ENCODE data around the gene IGF1R. TPM values are rescaled to one million over a fixed set of nuclear protein-coding genes. Genes with fewer than 3 reads are reported as not detected.
A peak's percentile ranks its signal among the peaks of the same experiment; 100 is the strongest.

The IGF1R gene
- total RNA-seq, 1 donor from 2014 or later, result 23.5 TPM

DNA sequence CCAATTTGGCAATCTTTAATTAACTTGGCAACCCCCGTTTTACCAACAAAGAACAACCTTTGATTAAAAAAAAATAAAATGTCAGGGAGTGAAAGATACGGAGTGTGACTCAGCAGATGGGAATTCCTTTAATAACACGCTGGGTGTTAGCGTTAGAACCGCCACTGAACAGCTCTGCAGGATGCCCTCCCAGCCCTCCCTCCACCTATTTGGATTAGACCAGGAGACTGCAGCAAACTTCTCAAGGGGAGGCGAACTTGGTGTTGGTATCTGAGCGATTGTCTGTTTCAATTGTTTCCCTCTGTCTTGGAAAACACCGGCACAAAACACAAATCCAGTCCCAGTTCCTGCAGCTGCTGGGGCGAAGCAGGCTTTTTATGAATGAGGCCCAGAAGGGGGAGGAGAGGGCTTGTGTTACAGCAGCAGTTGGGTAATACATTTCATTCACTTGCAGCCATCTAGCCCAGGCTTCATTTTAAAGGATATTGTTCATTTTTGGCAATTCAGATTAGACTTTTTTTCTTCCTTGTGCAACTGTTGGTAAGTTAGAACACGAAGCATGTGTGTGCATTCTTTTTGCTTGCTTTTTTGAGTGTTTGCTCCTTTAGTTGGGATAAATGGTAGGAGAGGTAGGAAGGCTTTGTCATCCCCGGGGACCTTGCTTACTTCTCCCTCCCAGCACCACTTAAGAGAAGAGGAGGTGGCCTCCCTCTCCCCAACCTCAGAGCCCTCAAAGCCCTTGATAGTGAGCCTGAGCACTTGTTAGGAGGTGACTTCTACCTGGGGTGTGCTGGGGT is 152.3 kb downstream of the IGF1R start:
- peaks cover 4% of the 10 kb centered on the region for H3K9me3 Mint-ChIP-seq
- peaks cover 85% of the 10 kb centered on the region for H3K4me1 Mint-ChIP-seq
- peak overlapping the region; percentile 100 for H3K27ac Mint-ChIP-seq
- H3K4me2 ChIP-seq, result peak overlapping the region; percentile 86
- peaks cover 11% of the 10 kb centered on the region for H3K27me3 Mint-ChIP-seq (ENCODE audit: insufficient read depth, low read depth)
- peaks cover 39% of the 10 kb centered on the region for H3K4me1 ChIP-seq
- TF ChIP-seq EZH2 (IDR thresholded peaks at IDR 0.05) (no peak), EZH2phosphoT487 (IDR thresholded peaks at IDR 0.05) (no peak)
- TF ChIP-seq, protein P1, sequence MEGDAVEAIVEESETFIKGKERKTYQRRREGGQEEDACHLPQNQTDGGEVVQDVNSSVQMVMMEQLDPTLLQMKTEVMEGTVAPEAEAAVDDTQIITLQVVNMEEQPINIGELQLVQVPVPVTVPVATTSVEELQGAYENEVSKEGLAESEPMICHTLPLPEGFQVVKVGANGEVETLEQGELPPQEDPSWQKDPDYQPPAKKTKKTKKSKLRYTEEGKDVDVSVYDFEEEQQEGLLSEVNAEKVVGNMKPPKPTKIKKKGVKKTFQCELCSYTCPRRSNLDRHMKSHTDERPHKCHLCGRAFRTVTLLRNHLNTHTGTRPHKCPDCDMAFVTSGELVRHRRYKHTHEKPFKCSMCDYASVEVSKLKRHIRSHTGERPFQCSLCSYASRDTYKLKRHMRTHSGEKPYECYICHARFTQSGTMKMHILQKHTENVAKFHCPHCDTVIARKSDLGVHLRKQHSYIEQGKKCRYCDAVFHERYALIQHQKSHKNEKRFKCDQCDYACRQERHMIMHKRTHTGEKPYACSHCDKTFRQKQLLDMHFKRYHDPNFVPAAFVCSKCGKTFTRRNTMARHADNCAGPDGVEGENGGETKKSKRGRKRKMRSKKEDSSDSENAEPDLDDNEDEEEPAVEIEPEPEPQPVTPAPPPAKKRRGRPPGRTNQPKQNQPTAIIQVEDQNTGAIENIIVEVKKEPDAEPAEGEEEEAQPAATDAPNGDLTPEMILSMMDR (IDR thresholded peaks at IDR 0.05), result no peak
- no peak overlapping the region for H2AFZ ChIP-seq (replicated peaks)
- H3K79me2 ChIP-seq (ENCODE audit: low read depth), result peaks cover 89% of the 10 kb centered on the region
- no peaks in the 10 kb centered on the region for H3K36me3 ChIP-seq
- H3F3A ChIP-seq (ENCODE audit: low read depth), result peaks cover 40% of the 10 kb centered on the region
- H3K4me3 ChIP-seq, result peak overlapping the region; percentile 44
- peaks cover 100% of the 10 kb centered on the region for H4K20me1 ChIP-seq (ENCODE audit: low read depth)
- no peaks in the 10 kb centered on the region for H3K9me3 ChIP-seq (ENCODE audit: low read depth)
- H3K9ac ChIP-seq, result no peak overlapping the region
- H3K36me3 Mint-ChIP-seq, result peaks cover 6% of the 10 kb centered on the region
- peak overlapping the region; percentile 81 for H3K4me3 Mint-ChIP-seq
- H3K27ac ChIP-seq, result peak overlapping the region; percentile 54
- DNase-seq (ENCODE audit: low spot score), result peak; percentile 76
- H3K27me3 ChIP-seq, result no peaks in the 10 kb centered on the region

DNA sequence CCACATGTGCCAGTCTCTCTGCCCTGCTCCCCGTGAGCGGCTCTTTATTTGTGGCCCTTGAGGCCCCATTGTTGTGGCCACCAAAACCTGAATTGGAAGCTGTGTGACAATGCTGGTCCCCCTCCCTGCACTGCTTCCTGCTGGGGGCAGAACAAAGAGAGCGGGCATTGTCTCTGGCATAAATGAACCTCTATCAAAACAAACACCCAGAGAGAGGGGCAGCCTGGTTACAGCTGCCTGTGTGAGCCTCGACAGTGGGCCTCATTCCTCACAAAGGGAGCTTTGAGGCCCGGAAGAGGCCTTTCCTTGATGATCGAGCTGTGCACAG is 152.9 kb downstream of the IGF1R start:
- Histone ChIP-seq H3K36me3 (no peaks in the 10 kb centered on the region), H3K4me3 (peak overlapping the region; percentile 44), H2AFZ (replicated peaks) (no peak overlapping the region), H3K27me3 (no peaks in the 10 kb centered on the region), H3K27ac (peak overlapping the region; percentile 54), H3K4me1 (peaks cover 39% of the 10 kb centered on the region), H4K20me1 (ENCODE audit: low read depth) (peaks cover 100% of the 10 kb centered on the region), H3K9ac (no peak overlapping the region), H3K79me2 (ENCODE audit: low read depth) (peaks cover 89% of the 10 kb centered on the region), H3K4me2 (peak overlapping the region; percentile 86), H3F3A (ENCODE audit: low read depth) (peaks cover 40% of the 10 kb centered on the region), H3K9me3 (ENCODE audit: low read depth) (no peaks in the 10 kb centered on the region)
- peak overlapping the region; percentile 81 for H3K4me3 Mint-ChIP-seq
- peak; percentile 88 for DNase-seq (ENCODE audit: low spot score)
- H3K9me3 Mint-ChIP-seq, result peaks cover 4% of the 10 kb centered on the region
- peaks cover 83% of the 10 kb centered on the region for H3K4me1 Mint-ChIP-seq
- H3K27me3 Mint-ChIP-seq (ENCODE audit: insufficient read depth, low read depth), result peaks cover 8% of the 10 kb centered on the region
- TF ChIP-seq, protein P1 (IDR thresholded peaks at IDR 0.05), result no peak
- TF ChIP-seq EZH2phosphoT487 (IDR thresholded peaks at IDR 0.05), result peak; percentile 35
- peak overlapping the region; percentile 100 for H3K27ac Mint-ChIP-seq
- peaks cover 6% of the 10 kb centered on the region for H3K36me3 Mint-ChIP-seq

DNA sequence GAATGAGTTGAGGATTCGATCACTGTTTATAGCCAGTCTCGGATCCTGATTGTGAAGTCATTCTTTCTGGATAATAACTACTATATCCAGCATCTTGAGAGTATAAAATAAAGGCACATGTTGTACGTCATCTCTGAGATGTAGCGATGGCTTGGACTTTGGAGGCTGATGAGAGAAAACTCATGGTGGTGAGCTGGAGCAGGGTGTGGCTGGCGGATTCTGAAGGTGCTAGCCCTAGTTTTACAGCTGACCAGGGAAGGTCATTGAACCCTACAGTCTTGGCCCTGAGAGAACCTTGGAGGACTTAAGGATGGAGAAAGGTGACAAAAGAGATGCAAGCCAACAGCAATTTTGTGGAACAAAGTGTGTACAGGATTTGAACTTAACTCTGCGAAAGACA is 153.8 kb downstream of the IGF1R start:
- peaks cover 8% of the 10 kb centered on the region for H3K27me3 Mint-ChIP-seq (ENCODE audit: insufficient read depth, low read depth)
- TF ChIP-seq, protein P1 (IDR thresholded peaks at IDR 0.05), result no peak
- TF ChIP-seq EZH2phosphoT487 (IDR thresholded peaks at IDR 0.05) (no peak), EZH2 (IDR thresholded peaks at IDR 0.05) (no peak)
- peaks cover 100% of the 10 kb centered on the region for H4K20me1 ChIP-seq (ENCODE audit: low read depth)
- H2AFZ ChIP-seq (replicated peaks), result no peak overlapping the region
- peaks cover 89% of the 10 kb centered on the region for H3K79me2 ChIP-seq (ENCODE audit: low read depth)
- H3K9me3 ChIP-seq (ENCODE audit: low read depth), result no peaks in the 10 kb centered on the region
- peaks cover 4% of the 10 kb centered on the region for H3K9me3 Mint-ChIP-seq
- H3K27ac ChIP-seq, result no peak overlapping the region
- DNase-seq (ENCODE audit: low spot score), result no peak
- peaks cover 76% of the 10 kb centered on the region for H3K4me1 Mint-ChIP-seq
- H3K4me3 Mint-ChIP-seq, result peak overlapping the region; percentile 81
- peak overlapping the region; percentile 86 for H3K4me2 ChIP-seq
- no peak overlapping the region for H3K9ac ChIP-seq
- H3K36me3 ChIP-seq, result no peaks in the 10 kb centered on the region
- no peaks in the 10 kb centered on the region for H3K27me3 ChIP-seq
- H3K4me3 ChIP-seq, result no peak overlapping the region
- peaks cover 40% of the 10 kb centered on the region for H3F3A ChIP-seq (ENCODE audit: low read depth)
- H3K36me3 Mint-ChIP-seq, result peaks cover 6% of the 10 kb centered on the region
- peaks cover 41% of the 10 kb centered on the region for H3K4me1 ChIP-seq
- H3K27ac Mint-ChIP-seq, result peak overlapping the region; percentile 100

All from neural progenitor cell (in vitro differentiated cells).